Tibial nerve (tissue), 4 donors: ENCODE data around the gene TTC12.

Experiments
- CTCF ChIP-seq, 5 experiments: fragments of 200-600 bp in 3 of 5; fragments of 450-650 bp in 2 of 5; sonication (generic) in 3 of 5; IDR thresholded peaks; one replicate each; pipeline ENCODE4 v1.5.1; 2016 to 2019; ENCODE audit warnings: antibody characterized with exemption in 5 of 5, mild to moderate bottlenecking in 3 of 5, moderate library complexity in 2 of 5
- EP300 ChIP-seq, 2 donors: sonication (generic); formaldehyde crosslinking; IDR thresholded peaks; one replicate each; pipeline ENCODE4 v1.6.1; 2017; ENCODE audit warnings: antibody characterized with exemption in 2 of 2, mild to moderate bottlenecking in 1 of 2
- POLR2A ChIP-seq, 2 donors: fragments of 450-650 bp; IDR thresholded peaks; one replicate each; pipeline ENCODE4 v1.6.1; 2017; ENCODE audit warnings: antibody characterized with exemption in 2 of 2, mild to moderate bottlenecking in 2 of 2, moderate library complexity in 2 of 2

- TF ChIP-seq CTCF (IDR thresholded peaks at IDR 0.05) (no peak), EP300 (IDR thresholded peaks at IDR 0.05) (no peak), POLR2A (IDR thresholded peaks at IDR 0.05) (no peak)
Observed at GRCh38 chr11:113278925-113279324, 35.5 kb upstream of the TTC12 start.
